ENCODE results near the gene USE1.

USE1 gene

GRCh38 chr19:17171874-17172273, 43.3 kb upstream of the USE1 start:
- Histone ChIP-seq H3K4me3 (replicated peaks; ENCODE audit: insufficient read depth, low read length) (no peak overlapping the region), H3K27ac (replicated peaks) (no peak overlapping the region), H3K27me3 (ENCODE audit: insufficient read depth, poor library complexity, severe bottlenecking) (no peaks in the 10 kb centered on the region)
- DNase-seq (ENCODE audit: low read depth in 1 of 2, low spot score in 1 of 2): no peak
- no peak for TF ChIP-seq POLR2AphosphoS5 (IDR thresholded peaks at IDR 0.05; ENCODE audit: low read depth)
- TF ChIP-seq SPI1 (IDR thresholded peaks at IDR 0.05; ENCODE audit: borderline replicate concordance, low read depth): no peak
- TF ChIP-seq, protein P1, sequence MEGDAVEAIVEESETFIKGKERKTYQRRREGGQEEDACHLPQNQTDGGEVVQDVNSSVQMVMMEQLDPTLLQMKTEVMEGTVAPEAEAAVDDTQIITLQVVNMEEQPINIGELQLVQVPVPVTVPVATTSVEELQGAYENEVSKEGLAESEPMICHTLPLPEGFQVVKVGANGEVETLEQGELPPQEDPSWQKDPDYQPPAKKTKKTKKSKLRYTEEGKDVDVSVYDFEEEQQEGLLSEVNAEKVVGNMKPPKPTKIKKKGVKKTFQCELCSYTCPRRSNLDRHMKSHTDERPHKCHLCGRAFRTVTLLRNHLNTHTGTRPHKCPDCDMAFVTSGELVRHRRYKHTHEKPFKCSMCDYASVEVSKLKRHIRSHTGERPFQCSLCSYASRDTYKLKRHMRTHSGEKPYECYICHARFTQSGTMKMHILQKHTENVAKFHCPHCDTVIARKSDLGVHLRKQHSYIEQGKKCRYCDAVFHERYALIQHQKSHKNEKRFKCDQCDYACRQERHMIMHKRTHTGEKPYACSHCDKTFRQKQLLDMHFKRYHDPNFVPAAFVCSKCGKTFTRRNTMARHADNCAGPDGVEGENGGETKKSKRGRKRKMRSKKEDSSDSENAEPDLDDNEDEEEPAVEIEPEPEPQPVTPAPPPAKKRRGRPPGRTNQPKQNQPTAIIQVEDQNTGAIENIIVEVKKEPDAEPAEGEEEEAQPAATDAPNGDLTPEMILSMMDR (IDR thresholded peaks at IDR 0.05; ENCODE audit: insufficient read depth, low read length): no peak
- no peak for TF ChIP-seq GABPA (IDR thresholded peaks at IDR 0.05; ENCODE audit: low read depth)
- TF ChIP-seq REST (IDR thresholded peaks at IDR 0.05; ENCODE audit: insufficient replicate concordance, low read depth): no peak

- no peak for DNase-seq (ENCODE audit: low read depth in 1 of 2, low spot score in 1 of 2)
- Histone ChIP-seq H3K27me3 (ENCODE audit: insufficient read depth, poor library complexity, severe bottlenecking) (no peaks in the 10 kb centered on the region), H3K4me3 (replicated peaks; ENCODE audit: insufficient read depth, low read length) (no peak overlapping the region), H3K27ac (replicated peaks) (no peak overlapping the region)
- no peak for TF ChIP-seq SPI1 (IDR thresholded peaks at IDR 0.05; ENCODE audit: borderline replicate concordance, low read depth)
- TF ChIP-seq GABPA (IDR thresholded peaks at IDR 0.05; ENCODE audit: low read depth): no peak
- TF ChIP-seq POLR2AphosphoS5 (IDR thresholded peaks at IDR 0.05; ENCODE audit: low read depth): no peak
These were observed 42.4 kb upstream of the USE1 start for GRCh38 chr19:17172624-17173345.

DNA sequence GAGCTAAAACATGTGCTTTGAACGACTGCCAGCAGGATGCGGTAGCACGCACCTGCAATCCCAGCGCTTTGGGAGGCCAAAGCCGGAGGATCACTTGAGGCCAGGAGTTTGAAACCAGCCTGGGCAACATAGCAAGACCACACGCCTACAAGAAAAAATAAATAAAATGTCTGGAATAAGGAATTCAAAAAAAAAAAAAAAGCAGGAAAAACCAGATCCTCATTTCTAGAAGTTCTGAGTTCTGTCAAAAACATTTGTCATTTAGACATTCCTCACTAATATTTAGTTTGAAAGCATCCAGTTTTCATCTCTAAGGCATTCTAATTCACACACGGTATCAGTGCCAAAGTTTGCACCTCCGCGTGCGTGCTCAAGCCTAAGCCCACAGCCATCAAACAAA, 36.9 kb upstream of the USE1 start:
- Histone ChIP-seq H3K27ac (replicated peaks) (no peak overlapping the region), H3K4me3 (replicated peaks; ENCODE audit: insufficient read depth, low read length) (no peak overlapping the region), H3K27me3 (ENCODE audit: insufficient read depth, poor library complexity, severe bottlenecking) (no peaks in the 10 kb centered on the region)
- no peak for DNase-seq (ENCODE audit: low read depth in 1 of 2, low spot score in 1 of 2)
- TF ChIP-seq SPI1 (IDR thresholded peaks at IDR 0.05; ENCODE audit: borderline replicate concordance, low read depth): no peak
- TF ChIP-seq REST (IDR thresholded peaks at IDR 0.05; ENCODE audit: insufficient replicate concordance, low read depth): no peak
- TF ChIP-seq POLR2AphosphoS5 (IDR thresholded peaks at IDR 0.05; ENCODE audit: low read depth): no peak
- TF ChIP-seq GABPA (IDR thresholded peaks at IDR 0.05; ENCODE audit: low read depth): no peak
- TF ChIP-seq, protein P1 (IDR thresholded peaks at IDR 0.05; ENCODE audit: insufficient read depth, low read length): no peak

- TF ChIP-seq, protein P1 (IDR thresholded peaks at IDR 0.05; ENCODE audit: insufficient read depth, low read length): no peak
- TF ChIP-seq REST (IDR thresholded peaks at IDR 0.05; ENCODE audit: insufficient replicate concordance, low read depth) (no peak), SPI1 (IDR thresholded peaks at IDR 0.05; ENCODE audit: borderline replicate concordance, low read depth) (no peak), GABPA (IDR thresholded peaks at IDR 0.05; ENCODE audit: low read depth) (no peak), POLR2AphosphoS5 (IDR thresholded peaks at IDR 0.05; ENCODE audit: low read depth) (no peak)
- no peaks in the 10 kb centered on the region for H3K27me3 ChIP-seq (ENCODE audit: insufficient read depth, poor library complexity, severe bottlenecking)
- no peak overlapping the region for H3K4me3 ChIP-seq (replicated peaks; ENCODE audit: insufficient read depth, low read length)
- no peak for DNase-seq (ENCODE audit: low read depth in 1 of 2, low spot score in 1 of 2)
- H3K27ac ChIP-seq (replicated peaks): no peak overlapping the region
These were observed 34.0 kb upstream of the USE1 start for GRCh38 chr19:17180997-17181702.
